Body of pancreas (tissue), 4 donors: Measurements from ENCODE around the gene ID2.

ENCODE experiments used
- CTCF ChIP-seq, 7 experiments: fragments of 450-650 bp in 4 of 7; fragments of 200-600 bp in 3 of 7; sonication (generic) in 3 of 7; IDR thresholded peaks; one replicate each; pipeline ENCODE4 v1.5.1; 2016 to 2019; ENCODE audit warnings: antibody characterized with exemption in 7 of 7
- POLR2A ChIP-seq, 3 donors: fragments of 450-650 bp; IDR thresholded peaks; one replicate each; pipeline ENCODE4 v1.6.1; 2016; ENCODE audit warnings: antibody characterized with exemption in 3 of 3, mild to moderate bottlenecking in 2 of 3

DNA sequence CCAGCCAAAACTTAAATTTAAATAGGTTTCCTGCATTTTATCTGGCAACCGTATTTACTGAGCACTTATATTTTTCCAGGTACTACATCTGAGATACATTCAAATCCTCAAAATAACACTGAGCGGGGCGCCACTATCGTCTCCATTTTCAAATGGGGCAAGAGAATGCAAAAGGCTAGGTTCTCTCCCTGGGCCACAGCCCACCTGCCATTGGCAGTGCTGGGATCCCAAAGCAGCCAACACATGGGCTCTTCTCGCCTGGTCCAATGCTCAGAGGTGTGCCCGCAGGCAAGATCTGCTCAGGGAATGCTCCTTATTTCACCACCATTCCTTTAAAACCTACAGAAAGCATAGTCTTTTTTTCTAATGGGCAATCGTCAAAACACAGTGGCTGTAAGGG is 11.3 kb upstream of the ID2 start:
- no peak for TF ChIP-seq CTCF (IDR thresholded peaks at IDR 0.05)
- no peak for TF ChIP-seq POLR2A (IDR thresholded peaks at IDR 0.05)
